ENCODE data around the gene TMEM88.

- TF ChIP-seq ZNF274 (IDR thresholded peaks at IDR 0.05; ENCODE audit: low read depth, low read length) (no peak), SUZ12 (IDR thresholded peaks at IDR 0.05; ENCODE audit: extremely low read depth, insufficient read depth, insufficient read length) (no peak)
These were observed 37.3 kb upstream of the TMEM88 start for GRCh38 chr17:7817643-7817964.

Measured in NT2/D1 (cell line).